Right atrium auricular region (tissue), 2 donors: ENCODE measurements around the gene R3HDML. TPM values are rescaled to one million over a fixed set of nuclear protein-coding genes. Genes with fewer than 3 reads are reported as not detected.
"Not testable (repeated sequence)": the region's sequence is repeated elsewhere in the genome, so short reads cannot be mapped to it uniquely, and the experiment has no call there.

Experiments used
- DNase-seq: peaks from one replicate; pipeline ENCODE4 v3.0.0-alpha.2; 2019; ENCODE audit warnings: low spot score
- H3K27ac ChIP-seq, 2 donors: fragments of 200-600 bp; sonication (generic); 1 replicate in 1 of 2; 2 replicates in 1 of 2; pipeline ENCODE4 v1.5.1; 2016 to 2019
- H3K27me3 ChIP-seq, 2 donors: fragments of 200-600 bp; sonication (generic); one replicate each; pipeline versions ENCODE4 v1.5.1 to v1.6.0; 2017 to 2019
- H3K36me3 ChIP-seq: fragments of 200-600 bp; sonication (generic); one replicate; pipeline ENCODE4 v1.5.1; 2016
- H3K4me1 ChIP-seq, 2 donors: fragments of 200-600 bp; sonication (generic); one replicate each; pipeline versions ENCODE4 v1.5.1 to v1.6.0; 2017 to 2019
- H3K4me3 ChIP-seq, 2 donors: fragments of 200-600 bp; sonication (generic); 1 replicate in 1 of 2; 2 replicates in 1 of 2; pipeline ENCODE4 v1.5.1; 2017 to 2019; ENCODE audit warnings: mild to moderate bottlenecking in 1 of 2, moderate library complexity in 1 of 2
- H3K9me3 ChIP-seq, 2 donors: fragments of 200-600 bp; sonication (generic); one replicate each; pipeline ENCODE4 v1.5.1; 2019
- CTCF ChIP-seq, 2 donors: fragments of 200-600 bp; sonication (generic); IDR thresholded peaks; one replicate each; pipeline ENCODE4 v1.5.1; 2019; ENCODE audit warnings: antibody characterized with exemption in 2 of 2
- total RNA-seq, 2 donors: library from RNA; depleted of rRNA; stranded (reverse); fragments of >200 nt; gene quantifications; one replicate each; pipeline ENCODE4 v1.1.0, GENCODE V29; 2016

Gene R3HDML
- total RNA-seq, 2 donors from 2014 or later: not detected

- TF ChIP-seq CTCF (IDR thresholded peaks at IDR 0.05): no peak
- no peak for DNase-seq
- no peaks in the 10 kb centered on the region for H3K27me3 ChIP-seq
- H3K9me3 ChIP-seq: no peaks in the 10 kb centered on the region
- no peak overlapping the region for H3K4me3 ChIP-seq
- H3K36me3 ChIP-seq: no peaks in the 10 kb centered on the region
- peaks cover 0 to 16% of the 10 kb centered on the region in 2 donors for H3K4me1 ChIP-seq
- H3K27ac ChIP-seq: no peak overlapping the region
These were observed 39.1 kb upstream of the R3HDML start for GRCh38 chr20:44297721-44298120.

GRCh38 chr20:44299011-44299535, 37.8 kb upstream of the R3HDML start:
- DNase-seq, H3K27ac ChIP-seq, H3K27me3 ChIP-seq, H3K4me3 ChIP-seq, H3K9me3 ChIP-seq, H3K36me3 ChIP-seq: not testable (repeated sequence)
- peaks cover 0 to 17% of the 10 kb centered on the region in 2 donors for H3K4me1 ChIP-seq

GRCh38 chr20:44301285-44301684, 35.6 kb upstream of the R3HDML start:
- peak overlapping the region in 1 of 2 donors; percentile 58 for H3K27ac ChIP-seq
- no peak for DNase-seq
- H3K9me3 ChIP-seq: no peaks in the 10 kb centered on the region
- no peak overlapping the region for H3K4me3 ChIP-seq
- peaks cover 0 to 33% of the 10 kb centered on the region in 2 donors for H3K4me1 ChIP-seq
- TF ChIP-seq CTCF (IDR thresholded peaks at IDR 0.05): no peak
- no peaks in the 10 kb centered on the region for H3K36me3 ChIP-seq
- H3K27me3 ChIP-seq: no peaks in the 10 kb centered on the region

- H3K9me3 ChIP-seq: no peaks in the 10 kb centered on the region
- H3K36me3 ChIP-seq: peaks cover 6% of the 10 kb centered on the region
- H3K4me3 ChIP-seq: no peak overlapping the region
- H3K27ac ChIP-seq: peak overlapping the region; percentile 51 to 58
- DNase-seq: no peak
- H3K27me3 ChIP-seq: no peaks in the 10 kb centered on the region
- peaks cover 0 to 41% of the 10 kb centered on the region in 2 donors for H3K4me1 ChIP-seq
- no peak for TF ChIP-seq CTCF (IDR thresholded peaks at IDR 0.05)
These were observed 34.7 kb upstream of the R3HDML start for GRCh38 chr20:44302026-44302669.

- peak overlapping the region; percentile 51 to 58 for H3K27ac ChIP-seq
- no peak for TF ChIP-seq CTCF (IDR thresholded peaks at IDR 0.05)
- DNase-seq: no peak
- H3K36me3 ChIP-seq: peaks cover 6% of the 10 kb centered on the region
- H3K27me3 ChIP-seq: no peaks in the 10 kb centered on the region
- no peak overlapping the region for H3K4me3 ChIP-seq
- H3K4me1 ChIP-seq: peaks cover 0 to 41% of the 10 kb centered on the region in 2 donors
- H3K9me3 ChIP-seq: no peaks in the 10 kb centered on the region
These were observed 34.1 kb upstream of the R3HDML start for GRCh38 chr20:44302736-44303135.

- no peak for DNase-seq
- Histone ChIP-seq H3K4me3 (no peak overlapping the region), H3K9me3 (no peaks in the 10 kb centered on the region), H3K27me3 (no peaks in the 10 kb centered on the region), H3K4me1 (peaks cover 0 to 56% of the 10 kb centered on the region in 2 donors), H3K27ac (peak overlapping the region; percentile 62 to 88), H3K36me3 (peaks cover 6% of the 10 kb centered on the region)
- TF ChIP-seq CTCF (IDR thresholded peaks at IDR 0.05): no peak
These were observed 32.5 kb upstream of the R3HDML start for GRCh38 chr20:44304383-44304782.
